ENCODE data around the gene IQGAP3. TPM values are rescaled to one million over a fixed set of nuclear protein-coding genes. Genes with fewer than 3 reads are reported as not detected.
A peak's percentile ranks its signal among the peaks of the same experiment; 100 is the strongest.

IQGAP3 gene
- total RNA-seq, 1 donor from 2014 or later = 65.0 TPM

GRCh38 chr1:156505679-156506298, 66.6 kb downstream of the IQGAP3 start:
- peak overlapping the region; percentile 51 for H3K4me3 ChIP-seq (ENCODE audit: low read depth, low read length)
- no peak for DNase-seq (ENCODE audit: low read depth)
- TF ChIP-seq, protein P1, sequence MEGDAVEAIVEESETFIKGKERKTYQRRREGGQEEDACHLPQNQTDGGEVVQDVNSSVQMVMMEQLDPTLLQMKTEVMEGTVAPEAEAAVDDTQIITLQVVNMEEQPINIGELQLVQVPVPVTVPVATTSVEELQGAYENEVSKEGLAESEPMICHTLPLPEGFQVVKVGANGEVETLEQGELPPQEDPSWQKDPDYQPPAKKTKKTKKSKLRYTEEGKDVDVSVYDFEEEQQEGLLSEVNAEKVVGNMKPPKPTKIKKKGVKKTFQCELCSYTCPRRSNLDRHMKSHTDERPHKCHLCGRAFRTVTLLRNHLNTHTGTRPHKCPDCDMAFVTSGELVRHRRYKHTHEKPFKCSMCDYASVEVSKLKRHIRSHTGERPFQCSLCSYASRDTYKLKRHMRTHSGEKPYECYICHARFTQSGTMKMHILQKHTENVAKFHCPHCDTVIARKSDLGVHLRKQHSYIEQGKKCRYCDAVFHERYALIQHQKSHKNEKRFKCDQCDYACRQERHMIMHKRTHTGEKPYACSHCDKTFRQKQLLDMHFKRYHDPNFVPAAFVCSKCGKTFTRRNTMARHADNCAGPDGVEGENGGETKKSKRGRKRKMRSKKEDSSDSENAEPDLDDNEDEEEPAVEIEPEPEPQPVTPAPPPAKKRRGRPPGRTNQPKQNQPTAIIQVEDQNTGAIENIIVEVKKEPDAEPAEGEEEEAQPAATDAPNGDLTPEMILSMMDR (conservative IDR thresholded peaks at IDR 0.05; ENCODE audit: low read depth, low read length) = no peak

DNA sequence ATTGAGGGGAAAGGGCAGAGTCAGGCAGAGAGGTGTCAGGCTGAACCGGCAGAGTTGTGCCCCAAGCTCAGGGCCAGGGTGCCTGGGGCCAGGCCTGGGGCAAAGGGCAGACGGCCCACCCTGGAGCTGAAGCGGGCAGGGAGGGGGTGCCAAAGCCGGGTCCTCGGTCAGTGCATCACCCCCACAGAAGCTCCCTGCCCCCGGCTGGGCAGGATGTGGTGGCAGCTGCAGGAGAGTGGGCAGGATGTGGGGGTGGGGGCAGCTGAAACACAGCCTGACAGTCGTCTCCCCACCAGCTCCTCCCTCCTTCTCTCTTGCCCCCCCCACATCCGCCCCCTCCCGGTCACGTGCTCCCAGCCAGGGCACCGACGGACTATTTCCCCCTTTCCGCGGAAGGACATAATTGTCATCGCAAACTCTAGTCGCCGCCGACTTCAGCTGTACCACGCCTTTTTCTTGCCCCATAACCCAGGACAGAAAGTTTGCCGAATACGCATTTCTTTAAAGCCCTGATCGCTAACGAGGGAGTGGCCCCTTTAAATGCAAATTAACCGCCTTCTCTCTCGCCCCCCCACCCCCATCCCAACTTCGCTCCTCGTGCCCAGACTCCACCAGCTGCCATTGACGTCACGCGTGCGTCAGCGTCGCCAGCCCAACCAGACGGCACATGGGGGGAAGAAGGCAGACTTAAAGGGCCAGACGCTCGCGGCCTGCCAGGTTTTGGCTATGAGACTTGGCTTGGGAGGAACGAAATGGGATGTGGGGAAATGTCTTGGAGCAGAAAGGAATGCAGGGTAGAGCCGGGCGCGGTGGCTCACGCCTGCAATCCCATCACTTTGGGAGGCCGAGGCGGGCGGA, 67.3 kb downstream of the IQGAP3 start:
- TF ChIP-seq, protein P1 (conservative IDR thresholded peaks at IDR 0.05; ENCODE audit: low read depth, low read length) = no peak

DNA sequence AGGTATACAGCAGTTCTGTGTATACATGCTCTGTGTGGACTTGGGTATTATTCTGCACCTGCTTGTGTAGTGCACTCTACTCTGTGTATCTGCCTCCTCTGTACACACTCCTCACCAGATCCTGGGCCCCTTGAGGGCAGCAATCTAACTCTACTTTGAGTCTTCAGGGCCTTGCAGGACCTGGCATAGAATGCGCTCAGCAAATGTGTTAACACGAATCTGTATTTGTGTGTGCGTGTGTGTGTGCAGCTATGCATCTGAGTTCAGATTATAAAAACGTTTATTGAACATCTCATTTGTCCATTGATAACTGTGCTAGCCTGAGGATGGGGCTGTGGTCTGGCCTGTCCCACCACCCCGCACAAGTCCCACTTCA, 67.9 kb downstream of the IQGAP3 start:
- TF ChIP-seq, protein P1 (conservative IDR thresholded peaks at IDR 0.05; ENCODE audit: low read depth, low read length) = no peak
- DNase-seq (ENCODE audit: low read depth) = no peak
- peak overlapping the region; percentile 51 for H3K4me3 ChIP-seq (ENCODE audit: low read depth, low read length)

More for the DNA sequence above, 67.3 kb downstream of the IQGAP3 start:
- peak overlapping the region; percentile 51 for H3K4me3 ChIP-seq (ENCODE audit: low read depth, low read length)
- peak; percentile 88 for DNase-seq (ENCODE audit: low read depth)

DNA sequence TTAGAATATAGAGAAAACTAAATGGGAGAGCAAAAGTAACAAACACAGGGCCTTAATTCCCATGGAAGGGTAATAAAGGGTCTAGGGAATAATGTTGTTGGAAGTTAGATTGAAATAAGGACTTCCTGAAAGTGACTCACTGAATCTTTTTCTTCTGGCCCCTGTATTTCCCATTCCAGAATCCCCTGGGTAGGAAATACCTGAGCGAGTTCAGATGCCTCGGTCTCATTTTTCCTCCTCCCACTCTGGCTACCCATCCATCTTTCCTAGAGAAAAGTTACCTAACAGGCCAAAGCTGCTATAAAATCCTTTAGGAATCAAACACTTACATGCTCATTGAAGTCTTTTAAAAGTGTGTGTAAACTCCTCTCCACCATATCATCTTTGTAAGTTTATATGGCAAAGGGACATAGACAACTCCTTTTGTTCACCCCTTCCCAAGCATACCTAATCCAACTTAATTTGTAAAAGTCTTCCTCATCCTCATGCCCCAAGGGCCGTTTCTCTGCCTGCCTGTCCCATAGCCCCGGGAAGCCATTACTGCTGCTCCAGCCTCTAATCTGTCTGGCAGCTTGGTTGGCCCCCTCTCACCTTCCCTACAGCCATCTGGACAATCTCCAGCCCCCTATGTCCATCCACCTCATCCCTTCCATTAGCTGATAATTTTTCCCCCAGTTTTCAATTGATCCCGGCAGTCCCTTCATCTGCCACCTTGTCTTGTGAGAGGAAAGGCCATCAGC, 68.5 kb downstream of the IQGAP3 start:
- no peak for DNase-seq (ENCODE audit: low read depth)

DNA sequence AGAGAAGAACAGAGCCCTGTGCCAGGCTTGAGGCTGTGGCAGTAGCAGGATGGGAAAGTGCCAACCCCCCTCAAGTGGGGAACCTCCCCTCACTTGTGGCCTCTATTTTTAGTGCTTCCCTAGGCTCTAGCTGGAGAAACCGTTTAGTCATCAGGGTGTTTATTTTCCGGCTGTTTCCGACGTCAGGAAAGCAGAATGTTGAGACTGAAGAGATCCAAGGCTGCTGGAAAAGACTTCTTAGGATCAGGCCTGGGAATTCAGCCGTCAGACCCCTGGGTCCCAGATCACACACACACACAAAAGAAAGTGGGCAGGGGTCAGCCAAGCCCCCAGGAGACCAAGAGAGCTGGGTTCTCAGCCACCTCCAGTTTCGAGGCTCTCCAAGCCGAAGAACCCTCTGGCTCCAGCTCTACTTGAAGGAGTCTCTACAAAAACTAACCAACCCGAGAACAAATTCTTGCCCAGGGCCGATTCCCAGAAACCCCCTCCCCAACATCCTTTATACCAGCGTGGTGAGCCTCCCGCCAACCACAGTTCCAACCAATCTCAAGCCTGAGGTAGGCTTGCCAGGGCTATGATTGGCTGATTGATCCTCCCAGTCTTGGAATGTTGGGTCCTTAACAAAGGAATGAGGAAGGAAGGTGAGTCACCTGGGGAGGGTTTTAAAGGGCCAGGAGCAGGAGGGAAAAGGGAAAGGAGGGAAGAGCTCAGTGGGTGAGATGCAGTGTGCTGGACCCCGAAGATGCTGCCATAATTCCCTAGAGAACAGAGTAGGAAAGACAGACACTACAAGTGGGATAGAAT, 69.3 kb downstream of the IQGAP3 start:
- peak; percentile 78 for DNase-seq (ENCODE audit: low read depth)
- peak overlapping the region; percentile 36 for H3K4me3 ChIP-seq (ENCODE audit: low read depth, low read length)
- TF ChIP-seq, protein P1 (conservative IDR thresholded peaks at IDR 0.05; ENCODE audit: low read depth, low read length) = no peak

More for the DNA sequence above, 68.5 kb downstream of the IQGAP3 start:
- H3K4me3 ChIP-seq (ENCODE audit: low read depth, low read length) = no peak overlapping the region
- TF ChIP-seq, protein P1 (conservative IDR thresholded peaks at IDR 0.05; ENCODE audit: low read depth, low read length) = no peak

- H3K4me3 ChIP-seq (ENCODE audit: low read depth, low read length) = no peak overlapping the region
- DNase-seq (ENCODE audit: low read depth) = no peak
- TF ChIP-seq, protein P1 (conservative IDR thresholded peaks at IDR 0.05; ENCODE audit: low read depth, low read length) = no peak
Observed at GRCh38 chr1:156502391-156502893, 69.9 kb downstream of the IQGAP3 start.
